Measurements from ENCODE around the gene MACROD1. TPM values are rescaled to one million over a fixed set of nuclear protein-coding genes. Genes with fewer than 3 reads are reported as not detected.

MACROD1 gene
- total and polyA plus RNA-seq, 2 donors (not counting 3 experiments of a cell fraction or from before 2014, with no cell fraction given) = 11.0 to 16.2 TPM

DNA sequence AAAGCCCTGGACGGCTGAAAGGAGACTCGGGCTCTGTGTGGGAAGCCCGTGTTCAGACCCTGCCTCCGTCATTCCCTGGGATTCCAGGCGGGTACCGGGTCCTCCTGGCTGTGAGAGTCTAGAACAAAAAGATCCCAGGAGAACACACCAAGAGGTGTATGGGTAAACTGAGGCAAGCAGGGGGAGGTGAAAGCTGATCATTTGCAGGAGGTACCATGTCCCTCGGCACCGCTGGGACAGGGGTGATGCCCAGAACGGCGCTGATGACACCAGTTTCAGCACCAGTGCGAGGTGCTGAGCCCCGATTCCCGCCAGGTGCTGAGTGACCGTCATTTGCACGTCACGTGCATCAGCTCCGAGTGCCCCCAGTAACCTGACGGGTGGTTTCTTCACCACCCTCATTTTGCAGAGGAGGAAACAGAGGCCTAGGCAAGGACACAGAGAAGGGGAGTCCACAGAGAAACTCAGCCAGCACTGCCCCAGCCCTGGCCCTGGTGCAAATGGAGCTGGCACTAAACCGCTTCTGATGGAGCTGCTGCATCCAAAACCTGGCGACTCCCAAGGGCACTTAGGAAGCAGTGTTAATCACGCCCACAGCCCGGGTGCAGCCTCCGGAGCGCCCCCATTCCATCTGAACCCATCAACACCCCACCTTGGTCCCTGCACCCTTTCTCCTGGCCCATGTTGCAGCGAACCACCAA is 16.8 kb downstream of the MACROD1 start:
- Histone ChIP-seq H3K9me1 (replicated peaks; ENCODE audit: control insufficient read depth, extremely low read depth, insufficient read depth, low read length) (no peaks in the 10 kb centered on the region), H3K9me3 (replicated peaks; ENCODE audit: control insufficient read depth, insufficient read depth, low read length) (no peaks in the 10 kb centered on the region), H3K4me3 (replicated peaks in 1 of 3; ENCODE audit: insufficient read depth in 1 of 3, low read depth in 1 of 3, low read length in 3 of 3) (no peak overlapping the region), H4K20me1 (replicated peaks; ENCODE audit: control insufficient read depth, extremely low read depth, insufficient read depth, low read length) (no peaks in the 10 kb centered on the region), H3K4me2 (ENCODE audit: insufficient read depth, low read length) (no peak overlapping the region), H3K36me3 (ENCODE audit: control insufficient read depth in 2 of 2, extremely low read depth in 1 of 2, insufficient read depth in 2 of 2, low read length in 2 of 2) (no peaks in the 10 kb centered on the region), H3K4me1 (ENCODE audit: control insufficient read depth, extremely low read depth, insufficient read depth, low read length) (no peaks in the 10 kb centered on the region), H3K9ac (replicated peaks; ENCODE audit: extremely low read depth, insufficient read depth, low read length) (no peak overlapping the region), H3K27me3 (ENCODE audit: control insufficient read depth in 2 of 2, insufficient read depth in 2 of 2, low read length in 2 of 2) (no peaks in the 10 kb centered on the region), H2AFZ (ENCODE audit: low read depth, low read length) (no peak overlapping the region), H3K27ac (ENCODE audit: insufficient read depth, low read depth, low read length) (no peak overlapping the region), H3K79me2 (ENCODE audit: control insufficient read depth, insufficient read depth, low read length) (no peaks in the 10 kb centered on the region)
- no peak for TF ChIP-seq GATA2 (IDR thresholded peaks at IDR 0.05; ENCODE audit: insufficient read depth, insufficient read length, low read depth, low read length)
- TF ChIP-seq MYC (IDR thresholded peaks at IDR 0.05; ENCODE audit: low read depth, low read length) = no peak
- TF ChIP-seq EZH2 (IDR thresholded peaks at IDR 0.05; ENCODE audit: borderline replicate concordance, low read depth, low read length, severe bottlenecking) = no peak
- TF ChIP-seq, protein P1, sequence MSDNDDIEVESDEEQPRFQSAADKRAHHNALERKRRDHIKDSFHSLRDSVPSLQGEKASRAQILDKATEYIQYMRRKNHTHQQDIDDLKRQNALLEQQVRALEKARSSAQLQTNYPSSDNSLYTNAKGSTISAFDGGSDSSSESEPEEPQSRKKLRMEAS (IDR thresholded peaks at IDR 0.05; ENCODE audit: insufficient read depth, insufficient read length) = no peak
- no peak for TF ChIP-seq FOS (IDR thresholded peaks at IDR 0.05; ENCODE audit: borderline replicate concordance, insufficient read depth, low read length)
- TF ChIP-seq JUN (IDR thresholded peaks at IDR 0.05; ENCODE audit: borderline replicate concordance, insufficient read depth, insufficient read length, low read depth) = no peak
- no peak for TF ChIP-seq POLR2AphosphoS5 (IDR thresholded peaks at IDR 0.05; ENCODE audit: insufficient read depth, low read depth, low read length)
- TF ChIP-seq, protein P2, sequence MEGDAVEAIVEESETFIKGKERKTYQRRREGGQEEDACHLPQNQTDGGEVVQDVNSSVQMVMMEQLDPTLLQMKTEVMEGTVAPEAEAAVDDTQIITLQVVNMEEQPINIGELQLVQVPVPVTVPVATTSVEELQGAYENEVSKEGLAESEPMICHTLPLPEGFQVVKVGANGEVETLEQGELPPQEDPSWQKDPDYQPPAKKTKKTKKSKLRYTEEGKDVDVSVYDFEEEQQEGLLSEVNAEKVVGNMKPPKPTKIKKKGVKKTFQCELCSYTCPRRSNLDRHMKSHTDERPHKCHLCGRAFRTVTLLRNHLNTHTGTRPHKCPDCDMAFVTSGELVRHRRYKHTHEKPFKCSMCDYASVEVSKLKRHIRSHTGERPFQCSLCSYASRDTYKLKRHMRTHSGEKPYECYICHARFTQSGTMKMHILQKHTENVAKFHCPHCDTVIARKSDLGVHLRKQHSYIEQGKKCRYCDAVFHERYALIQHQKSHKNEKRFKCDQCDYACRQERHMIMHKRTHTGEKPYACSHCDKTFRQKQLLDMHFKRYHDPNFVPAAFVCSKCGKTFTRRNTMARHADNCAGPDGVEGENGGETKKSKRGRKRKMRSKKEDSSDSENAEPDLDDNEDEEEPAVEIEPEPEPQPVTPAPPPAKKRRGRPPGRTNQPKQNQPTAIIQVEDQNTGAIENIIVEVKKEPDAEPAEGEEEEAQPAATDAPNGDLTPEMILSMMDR (IDR thresholded peaks at IDR 0.05; ENCODE audit: extremely low read depth in 1 of 2, insufficient read depth in 1 of 2, low read depth in 1 of 2, low read length in 2 of 2) = no peak
- no peak for TF ChIP-seq POLR2A (IDR thresholded peaks at IDR 0.05; ENCODE audit: low read depth, low read length)
- no peak for DNase-seq (ENCODE audit: low read depth, low spot score)
- ChIA-PET CTCF (interaction anchor here (0.5 to 5.0 kb wide), 16 partner anchors 10 to 385 kb away, joined by 3 to 162 read pairs (median 4); partner anchors contain the start of gene ZFTA), POLR2A (no interaction called here)
- no TSS peak for BruUV-seq (replicated peaks)
- dilution Hi-C loops (cut with MboI; ENCODE audit: extremely low pct_ligation_motif_present, low sequenced_read_pairs) (no loop called here), intact Hi-C loops (cut with micrococcal nuclease) (loop anchor here (1.0 to 5.0 kb wide), 5 partner anchors 57 to 382 kb away; partner anchors contain the start of gene RCOR2)
- no peak for FAIRE-seq

All from endothelial cell of umbilical vein (primary cell).